Aorta (tissue), 5 donors: Measurements from ENCODE around the gene SALL3. TPM values are rescaled to one million over a fixed set of nuclear protein-coding genes. Genes with fewer than 3 reads are reported as not detected.

ENCODE experiments used
- ATAC-seq: fragments of 200-7000 bp; cut with Tn5 transposase; one replicate; pipeline ENCODE4 v1.9.1; 2022; ENCODE audit warnings: moderate library complexity; ENCODE audit not compliant: low FRiP score
- DNase-seq, 2 donors: peaks; one replicate each; pipeline ENCODE4 v3.0.0-alpha.2; 2020
- H3K27ac ChIP-seq, 2 donors: one replicate each; pipeline ENCODE4 v1.5.1; 2013; ENCODE audit warnings: low read length in 2 of 2, mild to moderate bottlenecking in 2 of 2, moderate library complexity in 2 of 2, control low read depth in 1 of 2, inconsistent platforms in 1 of 2, low read depth in 1 of 2
- H3K27me3 ChIP-seq, 2 donors: one replicate each; pipeline ENCODE4 v1.6.1; 2013; ENCODE audit warnings: control low read depth in 1 of 2, low read length in 1 of 2, mild to moderate bottlenecking in 1 of 2, moderate library complexity in 1 of 2; ENCODE audit not compliant: insufficient read depth in 2 of 2, control insufficient read depth in 1 of 2
- H3K36me3 ChIP-seq, 2 donors: one replicate each; pipeline ENCODE4 v1.6.1; 2013; ENCODE audit warnings: control low read depth in 1 of 2, low read length in 1 of 2, mild to moderate bottlenecking in 1 of 2; ENCODE audit not compliant: insufficient read depth in 2 of 2, control insufficient read depth in 1 of 2
- H3K4me1 ChIP-seq, 2 donors: one replicate each; pipeline ENCODE4 v1.6.1; 2013; ENCODE audit warnings: low read length in 2 of 2, control low read depth in 1 of 2, mild to moderate bottlenecking in 1 of 2, moderate library complexity in 1 of 2; ENCODE audit not compliant: insufficient read depth in 2 of 2, control insufficient read depth in 1 of 2
- H3K4me3 ChIP-seq, 2 donors: one replicate each; pipeline ENCODE4 v1.5.1; 2013; ENCODE audit warnings: low read length in 2 of 2, control low read depth in 1 of 2, mild to moderate bottlenecking in 1 of 2
- H3K9me3 ChIP-seq: one replicate; pipeline ENCODE4 v1.6.1; 2013; ENCODE audit warnings: mild to moderate bottlenecking, low read length; ENCODE audit not compliant: control insufficient read depth
- WGBS, 2 donors: extraction: QIAGEN DNeasy Blood & Tissue Kit; methylation state at CpG; one replicate each; pipeline ENCODE4 v1.1.7; 2013; 5-methylcytosine and 5-hydroxymethylcytosine counted together
- intact Hi-C, 2 donors: fragments of 100-400 bp; cut with DNase I; formaldehyde crosslinking; loops; one replicate each; pipeline versions ENCODE4 v1.14.2 to v1.15.0; 2022
- polyA plus RNA-seq, 2 donors: library from polyadenylated mRNA; stranded (reverse); fragments of 200-250 nt; gene quantifications; one replicate each; pipeline ENCODE4 v1.2.3, GENCODE V29; 2013
- total RNA-seq, 2 donors: library from RNA; stranded (reverse); fragmentation: NEBNext Ultra II Directional; extraction: Animal tissue kit (Norgen Biotek cat#: 25700); gene quantifications; one replicate each; pipeline ENCODE4 v1.2.1, GENCODE V29; 2021
- donor health status: healthy with polysubstance abuse.
- donor health status: Bipolar disorder and iron deficiency.
- donor health status: DM: no; HTN: no; CAD: no.
- donor health status: DM: no; HTN: no; CAD: no.
- donor health status: DM: yes; HTN: yes; CAD: no.

SALL3 gene
- total and polyA plus RNA-seq, 4 donors = 0.06 TPM; not detected in 3

DNA sequence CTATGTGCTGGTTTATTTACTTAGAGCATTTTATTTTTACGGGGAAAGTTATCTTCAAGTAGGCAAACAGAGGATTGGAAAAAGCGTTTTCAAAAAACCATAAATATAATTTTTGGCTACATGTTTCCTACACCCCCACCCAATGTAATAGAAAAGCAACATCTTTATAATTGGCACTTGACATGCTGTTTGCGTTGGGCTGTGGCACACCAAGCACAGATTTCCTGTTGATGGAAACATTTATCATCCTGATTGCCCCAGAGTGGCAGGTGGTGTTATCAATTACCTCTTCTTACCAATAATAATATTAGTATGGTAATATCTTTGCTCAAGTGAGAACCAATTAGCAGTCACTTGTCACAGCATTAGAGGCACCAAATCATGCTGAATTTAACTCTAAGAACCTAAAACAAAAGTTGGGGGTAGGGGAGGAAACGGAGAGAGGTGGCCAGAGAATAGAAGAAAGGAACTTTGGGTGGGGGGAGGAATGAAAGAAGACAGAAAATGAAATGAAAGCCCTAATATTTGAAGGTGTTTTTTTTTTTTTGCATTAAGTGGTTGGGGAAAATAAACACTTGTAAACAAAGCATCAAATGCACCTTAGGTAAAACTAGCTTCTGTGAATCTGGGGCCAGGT lies 3.8 kb upstream of the SALL3 start:
- no peak overlapping the region for H3K4me3 ChIP-seq
- H3K27me3 ChIP-seq = peaks cover 0 to 3% of the 10 kb centered on the region in 2 donors
- no peak overlapping the region for H3K27ac ChIP-seq
- 12 to 24% methylated on average over 4 of the region's 4 CpGs for WGBS, 2 donors
- intact Hi-C loops = no loop called here
- ATAC-seq = no peak
- no peaks in the 10 kb centered on the region for H3K9me3 ChIP-seq
- H3K36me3 ChIP-seq = no peaks in the 10 kb centered on the region
- no peak for DNase-seq
- H3K4me1 ChIP-seq = no peaks in the 10 kb centered on the region

DNA sequence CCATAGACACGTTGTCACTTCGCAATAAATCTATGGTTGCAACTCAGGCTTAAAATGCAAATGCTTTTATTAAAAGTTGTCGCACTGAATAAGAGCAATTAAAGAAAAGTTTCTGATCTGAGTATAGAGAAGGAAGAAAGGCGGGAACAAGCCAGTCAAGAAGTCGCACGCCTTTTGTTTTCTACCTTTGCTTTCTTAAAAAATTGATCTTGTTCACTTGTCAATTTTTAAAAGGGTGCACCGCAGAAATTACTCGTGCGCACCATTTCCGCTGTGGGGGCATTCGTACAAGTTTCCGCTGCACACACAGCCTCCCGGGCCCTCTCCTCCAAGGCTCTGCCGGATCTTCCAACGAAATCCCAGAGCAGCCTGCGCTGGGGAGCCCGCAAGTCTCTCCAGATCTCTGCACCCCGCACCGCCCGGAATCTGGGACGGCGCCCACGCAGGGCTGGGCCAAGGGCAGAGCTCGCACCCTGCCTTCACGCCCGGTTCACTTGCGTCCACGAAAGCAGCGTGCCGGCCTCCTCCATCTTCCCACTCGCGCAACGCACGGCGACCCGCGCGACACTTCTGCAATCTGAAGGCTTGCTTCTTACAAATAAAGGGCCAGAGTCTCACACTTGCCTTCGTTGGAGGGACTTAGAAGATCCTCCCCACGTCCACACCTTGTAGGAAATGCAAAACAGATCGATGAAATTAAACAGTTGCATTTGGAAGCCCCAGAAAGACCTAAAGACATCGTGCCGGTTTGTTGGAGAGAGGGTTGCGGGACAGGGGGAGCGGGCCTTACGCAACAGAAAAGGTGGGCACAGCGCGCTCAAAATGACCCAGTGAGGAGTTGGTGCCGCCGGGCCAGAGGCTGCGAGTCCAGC lies 2.6 kb upstream of the SALL3 start:
- Histone ChIP-seq H3K27me3 (peaks cover 0 to 3% of the 10 kb centered on the region in 2 donors), H3K27ac (no peak overlapping the region), H3K4me3 (no peak overlapping the region), H3K4me1 (no peaks in the 10 kb centered on the region), H3K36me3 (no peaks in the 10 kb centered on the region), H3K9me3 (no peaks in the 10 kb centered on the region)
- ATAC-seq (no peak), DNase-seq (no peak)
- intact Hi-C loops = no loop called here
- WGBS, 2 donors = 5 to 20% methylated on average over 51 of the region's 51 CpGs

DNA sequence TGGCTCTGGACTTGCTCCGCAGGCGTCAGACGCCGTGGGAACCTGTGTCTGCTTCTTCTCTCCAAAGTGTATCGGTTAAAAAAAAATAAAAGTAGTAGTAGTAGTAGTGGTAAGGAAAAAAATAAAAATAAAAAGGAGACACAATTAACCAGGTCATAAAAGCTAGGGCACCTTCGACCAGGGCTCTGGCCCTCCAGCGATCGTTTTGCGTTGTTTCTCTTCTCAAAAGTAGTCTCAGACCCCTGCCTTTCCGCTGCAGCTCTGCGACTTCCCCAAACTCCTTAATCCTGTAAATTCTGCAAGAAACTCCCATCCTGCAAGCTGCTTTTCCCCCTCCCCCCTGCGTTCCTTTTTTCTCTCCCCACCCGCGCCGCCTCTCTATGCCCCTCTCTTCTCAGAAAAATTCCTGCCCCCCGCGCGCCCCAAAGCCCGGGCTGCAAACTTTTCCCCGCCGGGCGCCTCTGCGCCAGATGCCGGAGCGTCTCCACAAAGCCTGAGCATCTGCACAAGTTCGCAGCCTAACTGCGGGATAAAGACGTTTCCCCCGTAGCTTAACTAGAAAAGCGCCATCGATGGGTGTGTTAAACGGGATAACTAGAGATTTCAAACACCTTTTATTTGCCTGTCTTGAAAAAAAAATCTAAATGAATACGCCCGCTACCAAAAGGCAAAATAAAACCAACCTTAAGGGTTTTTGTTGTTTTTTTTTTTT lies 1.8 kb upstream of the SALL3 start:
- DNase-seq (no peak), ATAC-seq (no peak)
- intact Hi-C loops = no loop called here
- H3K9me3 ChIP-seq = no peaks in the 10 kb centered on the region
- WGBS, 2 donors = 8 to 9% methylated on average over 34 of the region's 34 CpGs
- no peaks in the 10 kb centered on the region for H3K4me1 ChIP-seq
- no peak overlapping the region for H3K27ac ChIP-seq
- H3K27me3 ChIP-seq = no peaks in the 10 kb centered on the region
- H3K4me3 ChIP-seq = no peak overlapping the region
- H3K36me3 ChIP-seq = no peaks in the 10 kb centered on the region

DNA sequence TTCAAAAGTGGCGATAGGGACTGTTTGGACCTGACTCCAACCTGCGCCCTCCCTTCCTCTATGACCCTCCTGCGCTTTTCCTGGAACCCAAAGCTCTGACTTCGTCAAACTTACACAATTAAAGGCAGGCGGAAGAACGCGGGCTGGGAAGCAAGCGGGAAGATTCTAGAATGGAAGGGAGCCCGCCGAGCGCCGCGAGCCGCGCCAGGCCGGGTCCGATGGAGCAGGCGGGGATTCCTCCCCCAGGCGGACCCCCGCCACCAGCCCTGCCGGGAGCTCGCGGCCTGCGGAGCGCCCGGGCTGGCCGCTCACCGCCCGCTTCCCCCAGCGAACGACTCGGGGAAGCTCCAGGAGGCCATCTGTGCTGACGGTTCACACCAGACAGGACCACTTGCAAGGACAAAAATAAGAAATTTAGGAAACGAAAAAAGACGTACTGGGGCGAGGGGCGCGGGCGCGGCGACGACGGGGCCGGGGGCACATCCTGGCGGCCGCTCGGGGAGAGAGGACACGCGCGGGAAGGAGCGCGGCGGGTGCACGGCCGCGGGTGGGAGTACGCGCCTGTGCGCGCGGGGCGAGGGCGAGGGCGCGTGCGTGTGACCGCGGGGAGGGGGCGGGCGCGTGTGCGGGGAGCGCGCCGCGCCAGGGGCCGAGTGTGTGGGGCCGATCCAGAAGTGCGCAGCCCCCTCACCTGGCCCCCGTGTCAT lies 1.1 kb upstream of the SALL3 start:
- Histone ChIP-seq H3K4me1 (no peaks in the 10 kb centered on the region), H3K27me3 (no peaks in the 10 kb centered on the region), H3K27ac (no peak overlapping the region), H3K9me3 (no peaks in the 10 kb centered on the region), H3K36me3 (no peaks in the 10 kb centered on the region), H3K4me3 (no peak overlapping the region)
- whole genome bisulfite sequencing, 2 donors = 3% methylated on average over 67 to 80 of the region's 80 CpGs
- no peak for ATAC-seq
- intact Hi-C loops = no loop called here
- DNase-seq = no peak

DNA sequence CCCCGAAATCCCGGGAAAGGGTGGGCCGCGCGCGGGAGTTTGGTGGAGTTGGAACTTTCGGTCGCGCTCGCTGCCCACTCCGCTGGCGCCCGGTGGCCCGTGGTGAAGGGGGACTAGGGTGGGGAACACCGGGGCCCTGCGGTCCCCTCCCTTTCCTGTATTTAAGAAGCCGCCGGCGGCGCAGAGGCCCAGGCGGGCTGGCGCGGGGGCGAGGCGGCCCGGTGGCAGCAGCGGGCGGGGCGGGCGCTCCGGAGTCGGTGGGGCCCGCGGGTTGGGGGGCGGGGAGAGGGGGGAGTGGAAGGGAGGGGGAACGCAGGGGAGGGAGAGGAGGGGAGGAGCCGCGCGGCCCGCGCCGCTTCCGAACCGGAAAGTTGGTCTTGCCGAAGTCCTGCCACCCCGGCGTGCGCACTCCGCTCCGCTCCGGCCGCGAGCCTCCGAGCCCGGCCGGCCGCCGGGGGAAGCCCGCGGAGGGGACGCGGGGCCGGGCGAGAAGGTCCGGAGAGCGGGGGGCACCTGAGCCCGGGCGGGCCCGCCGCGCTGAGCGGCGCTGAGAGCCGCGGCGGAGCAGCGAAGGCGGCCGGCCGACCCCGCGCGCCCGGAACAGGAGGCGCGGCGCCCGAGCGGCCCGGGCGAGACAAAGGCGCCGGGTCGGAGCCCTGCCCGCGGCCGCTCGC lies 425 bp upstream of the SALL3 start:
- DNase-seq (no peak), ATAC-seq (no peak)
- Histone ChIP-seq H3K9me3 (no peaks in the 10 kb centered on the region), H3K27ac (no peak overlapping the region), H3K4me3 (peak overlapping the region; percentile 22 to 39), H3K36me3 (no peaks in the 10 kb centered on the region), H3K4me1 (no peaks in the 10 kb centered on the region), H3K27me3 (no peaks in the 10 kb centered on the region)
- WGBS, 2 donors = 0 to 2% methylated on average over 30 to 98 of the region's 98 CpGs
- intact Hi-C loops = no loop called here

DNA sequence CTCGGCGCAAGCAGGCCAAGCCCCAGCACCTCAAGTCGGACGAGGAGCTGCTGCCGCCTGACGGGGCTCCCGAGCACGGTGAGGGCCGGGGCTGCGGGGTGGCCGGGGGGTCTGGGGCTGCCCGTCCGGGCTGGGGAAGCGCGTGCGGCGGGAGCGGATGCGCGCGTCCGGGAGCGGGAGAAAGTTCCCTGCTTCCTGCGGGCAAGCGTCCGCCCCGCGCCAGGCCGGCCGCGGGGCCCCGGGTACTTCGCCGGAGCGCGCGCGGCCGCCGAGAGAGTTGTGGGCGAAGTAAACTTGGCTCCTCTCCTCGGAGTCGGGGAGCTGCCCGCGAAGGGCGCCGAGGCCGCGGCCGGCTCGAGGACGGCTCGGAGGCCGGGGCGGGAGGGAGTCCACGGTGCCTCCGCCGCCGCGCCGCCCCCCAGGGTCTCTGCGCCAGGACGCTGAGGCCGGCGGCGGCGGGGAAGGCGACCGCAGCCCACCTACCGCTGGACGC lies 707 bp downstream of the SALL3 start:
- Histone ChIP-seq H3K4me3 (peak overlapping the region in 1 of 2 donors; percentile 39), H3K27ac (no peak overlapping the region), H3K27me3 (no peaks in the 10 kb centered on the region), H3K4me1 (no peaks in the 10 kb centered on the region), H3K36me3 (no peaks in the 10 kb centered on the region), H3K9me3 (no peaks in the 10 kb centered on the region)
- intact Hi-C loops = no loop called here
- DNase-seq (no peak), ATAC-seq (no peak)
- WGBS, 2 donors = 0 to 2% methylated on average over 42 to 71 of the region's 71 CpGs

DNA sequence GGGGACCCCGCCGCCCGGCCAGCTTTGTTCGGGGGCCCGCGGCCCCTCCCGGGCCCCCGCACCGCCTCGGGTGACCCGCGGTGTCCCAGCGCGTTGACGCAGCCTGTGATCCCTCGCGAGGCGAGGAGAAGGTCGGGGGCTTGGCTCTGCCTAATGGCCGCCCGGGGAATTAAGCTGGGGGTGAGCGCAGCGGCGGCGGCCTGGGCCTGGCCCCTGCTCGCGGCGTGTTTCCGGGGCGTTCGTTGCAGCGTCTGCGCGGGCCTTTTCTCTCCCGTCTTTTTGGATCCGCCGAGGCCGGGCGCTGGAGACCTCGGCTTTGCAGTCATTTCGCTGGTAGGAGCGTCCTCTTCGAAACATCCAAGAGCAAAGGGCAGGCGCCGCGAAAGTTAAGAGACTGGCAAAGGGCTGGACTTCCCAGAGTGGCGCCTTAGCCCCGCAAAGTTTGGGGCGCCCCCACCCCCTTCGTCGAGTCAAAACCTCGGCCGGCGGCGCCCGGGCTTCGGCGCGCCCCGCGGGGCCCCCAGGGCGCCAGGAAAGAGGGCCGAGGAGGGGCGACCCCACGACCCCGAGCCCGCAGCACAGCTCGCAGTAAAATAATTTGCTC lies 1.3 kb downstream of the SALL3 start:
- Histone ChIP-seq H3K4me1 (no peaks in the 10 kb centered on the region), H3K9me3 (no peaks in the 10 kb centered on the region), H3K27ac (no peak overlapping the region), H3K4me3 (no peak overlapping the region), H3K27me3 (no peaks in the 10 kb centered on the region), H3K36me3 (no peaks in the 10 kb centered on the region)
- intact Hi-C loops = no loop called here
- 2 to 6% methylated on average over 68 of the region's 68 CpGs for WGBS, 2 donors
- DNase-seq (no peak), ATAC-seq (no peak)
